ENCODE measurements around the gene KCNK13.

Gene KCNK13

GRCh38 chr14:90137807-90138206, 76.0 kb downstream of the KCNK13 start:
- no peak for DNase-seq

- DNase-seq, result no peak
These were observed 77.4 kb downstream of the KCNK13 start for GRCh38 chr14:90139199-90139598.

GRCh38 chr14:90140298-90140955, 78.6 kb downstream of the KCNK13 start:
- DNase-seq, result no peak

DNA sequence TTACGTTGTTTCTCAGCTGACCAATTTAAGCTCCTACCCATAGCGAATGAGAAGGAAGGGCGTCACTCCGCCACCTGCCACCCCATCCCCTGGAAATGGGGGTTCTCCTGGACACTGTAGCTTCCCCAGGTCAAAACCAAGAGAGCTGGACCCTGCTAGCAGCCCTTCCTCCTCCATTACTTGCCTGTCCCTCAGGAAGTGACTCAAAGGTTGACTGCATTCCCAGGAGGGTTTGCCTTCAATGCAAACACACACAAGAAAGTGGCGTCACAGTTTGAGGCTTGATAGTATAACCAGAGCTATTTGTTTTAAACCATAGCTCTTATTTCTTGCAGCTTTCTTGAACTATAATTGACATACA, 79.1 kb downstream of the KCNK13 start:
- DNase-seq, result no peak

DNA sequence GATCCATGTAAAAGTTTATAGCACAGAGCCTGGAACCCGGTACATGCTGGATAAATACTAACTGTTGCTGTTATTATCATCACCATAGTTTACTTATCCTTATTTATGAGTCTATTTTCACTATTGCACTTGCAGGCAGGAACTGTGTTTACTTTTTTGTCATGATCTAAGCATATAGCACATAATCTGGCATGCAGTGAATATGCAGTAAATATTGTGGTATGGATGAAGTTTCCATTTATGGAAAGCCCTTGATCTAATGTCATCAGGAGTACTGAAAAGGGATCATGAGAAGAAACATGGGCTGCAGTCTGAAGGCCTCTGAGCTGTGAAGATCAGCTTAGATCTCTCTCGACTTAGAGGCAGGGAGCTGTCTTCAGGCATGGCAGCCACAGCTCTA, 91.6 kb downstream of the KCNK13 start:
- no peak for DNase-seq

GRCh38 chr14:90154110-90154509, 92.3 kb downstream of the KCNK13 start:
- DNase-seq, result no peak

DNA sequence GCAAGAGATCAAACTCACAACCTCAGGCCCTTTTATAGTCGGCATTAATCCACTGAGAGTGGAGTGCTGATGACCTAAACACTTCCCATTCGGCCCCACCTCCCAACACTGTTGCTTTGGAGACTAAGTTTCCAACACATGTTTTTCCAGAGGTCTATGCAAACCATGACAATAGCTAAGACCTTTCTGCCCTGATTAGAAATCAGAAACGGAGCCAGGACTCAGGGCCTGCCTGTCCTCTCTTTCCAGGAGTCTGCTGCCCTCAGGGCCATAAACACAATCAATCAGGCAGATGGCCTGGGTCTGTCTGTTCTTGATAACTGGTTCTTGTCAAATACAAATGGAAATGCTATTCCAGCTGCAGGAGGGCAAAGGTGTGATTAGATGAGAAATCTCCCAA, 97.4 kb downstream of the KCNK13 start:
- DNase-seq, result no peak

DNA sequence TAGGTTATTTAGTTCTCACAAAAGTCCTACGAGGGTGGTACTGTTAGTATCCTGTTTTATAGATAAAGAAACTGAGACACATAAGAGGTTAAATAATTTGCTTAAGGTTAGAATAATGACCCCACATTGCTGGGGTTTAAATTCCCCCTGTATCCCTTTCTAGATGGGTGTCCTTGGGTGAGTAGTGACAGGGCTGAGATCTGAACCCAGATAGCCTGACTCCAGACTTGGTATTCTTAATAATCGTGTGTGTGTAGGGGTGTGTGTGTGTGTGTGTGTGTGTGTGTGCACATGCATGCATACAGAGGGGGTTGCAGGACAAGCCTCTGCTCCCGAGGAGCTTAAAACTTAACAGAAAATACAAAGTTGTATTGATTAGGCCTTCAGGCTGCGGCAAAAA, 97.9 kb downstream of the KCNK13 start:
- DNase-seq, result no peak

GRCh38 chr14:90161129-90161528, 99.3 kb downstream of the KCNK13 start:
- DNase-seq, result no peak

- DNase-seq, result no peak
These were observed 106.8 kb downstream of the KCNK13 start for GRCh38 chr14:90168425-90169105.

DNA sequence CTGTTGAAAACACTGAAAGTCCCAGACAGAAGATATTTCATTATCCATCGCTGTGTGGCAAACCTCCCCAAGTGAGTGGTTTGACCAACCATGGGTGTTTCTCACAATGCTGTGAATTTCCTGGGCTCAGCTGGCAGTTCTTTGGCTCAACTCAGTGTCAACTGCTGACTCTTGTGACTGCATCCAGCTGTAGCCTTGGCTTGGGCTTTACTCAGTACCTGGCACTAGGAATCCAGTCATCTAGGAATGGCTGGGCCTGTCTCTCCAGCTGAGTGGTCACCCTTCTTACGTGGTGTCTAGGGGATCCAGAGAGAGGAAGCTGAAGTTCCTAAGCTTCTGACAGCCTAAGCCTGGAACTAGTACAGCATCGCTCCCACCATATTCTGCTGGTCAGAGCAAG, 113.8 kb downstream of the KCNK13 start:
- no peak for DNase-seq

DNA sequence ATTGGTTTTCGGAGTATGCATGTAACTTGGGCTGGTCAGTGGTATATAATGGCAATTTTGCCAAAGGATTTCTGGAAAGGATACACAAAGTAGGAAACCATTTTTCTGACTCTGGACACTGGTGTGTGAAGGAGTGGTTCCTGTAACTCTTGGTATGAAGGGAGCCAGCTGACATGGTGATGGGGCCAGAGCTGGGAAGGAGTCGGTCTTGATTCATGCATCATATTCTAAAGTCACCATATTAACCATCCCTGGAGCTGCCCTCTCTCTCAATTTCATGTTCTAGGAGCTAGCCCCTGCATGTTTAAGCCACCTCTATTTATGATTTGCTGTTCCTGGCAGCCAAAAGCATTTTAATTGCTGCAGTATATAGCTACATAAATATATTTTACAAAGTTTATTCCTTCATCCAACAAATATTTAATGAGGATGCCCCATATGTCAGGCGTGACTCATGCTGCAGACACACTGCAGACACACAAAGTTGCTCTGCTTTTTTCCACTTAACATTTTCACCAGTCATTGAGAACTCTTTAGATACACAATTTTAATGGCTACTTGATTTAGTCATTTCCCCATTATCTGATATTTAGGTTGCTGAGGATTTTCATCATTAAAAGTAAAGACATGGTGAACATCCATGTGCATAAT, 115.9 kb downstream of the KCNK13 start:
- DNase-seq, result no peak

DNA sequence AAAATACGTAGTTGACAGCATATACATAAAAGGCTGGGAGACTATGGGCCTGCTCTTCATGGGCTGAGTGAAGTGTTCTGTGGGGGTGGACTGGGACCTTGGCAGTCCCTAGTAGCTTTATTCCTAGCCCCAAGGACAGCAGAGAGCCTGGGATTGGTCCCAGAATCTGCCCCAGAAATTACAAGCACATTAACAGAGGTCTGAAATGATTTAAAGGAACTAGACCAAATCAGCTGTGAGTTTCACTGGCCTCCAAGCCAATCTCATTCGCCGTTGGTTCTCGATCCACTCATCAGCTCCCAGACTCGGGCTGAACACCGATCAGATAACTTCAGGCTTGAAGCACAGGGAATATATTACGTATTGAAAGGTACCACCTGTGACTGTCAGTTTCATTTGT, 117.6 kb downstream of the KCNK13 start:
- no peak for DNase-seq

GRCh38 chr14:90179809-90180779, 118.3 kb downstream of the KCNK13 start:
- no peak for DNase-seq

- DNase-seq, result no peak
These were observed 122.3 kb downstream of the KCNK13 start for GRCh38 chr14:90184094-90184493.

GRCh38 chr14:90184571-90185266, 122.9 kb downstream of the KCNK13 start:
- no peak for DNase-seq

DNA sequence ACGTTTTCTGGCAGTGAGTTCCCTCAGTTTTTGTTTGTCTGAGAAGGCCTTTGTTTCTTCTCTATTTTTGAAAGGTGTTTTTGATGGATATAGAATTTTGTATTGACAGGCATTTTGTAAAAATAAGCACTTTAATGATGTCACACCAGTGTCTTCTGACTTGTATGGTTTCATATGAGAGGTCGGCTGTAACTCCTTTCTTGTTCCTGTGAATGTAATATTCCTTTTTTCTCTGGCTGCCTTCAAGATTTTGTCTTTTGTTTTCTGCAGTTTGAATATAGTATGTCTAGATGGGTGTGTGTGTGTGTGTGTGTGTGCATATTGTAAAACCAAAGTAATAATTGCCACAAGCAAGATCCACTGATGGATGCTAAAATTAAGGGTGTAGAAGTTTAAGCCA, 126.8 kb downstream of the KCNK13 start:
- no peak for DNase-seq

- DNase-seq, result no peak
These were observed 129.4 kb downstream of the KCNK13 start for GRCh38 chr14:90191154-90191553.

GRCh38 chr14:90191585-90191984, 129.8 kb downstream of the KCNK13 start:
- no peak for DNase-seq

DNA sequence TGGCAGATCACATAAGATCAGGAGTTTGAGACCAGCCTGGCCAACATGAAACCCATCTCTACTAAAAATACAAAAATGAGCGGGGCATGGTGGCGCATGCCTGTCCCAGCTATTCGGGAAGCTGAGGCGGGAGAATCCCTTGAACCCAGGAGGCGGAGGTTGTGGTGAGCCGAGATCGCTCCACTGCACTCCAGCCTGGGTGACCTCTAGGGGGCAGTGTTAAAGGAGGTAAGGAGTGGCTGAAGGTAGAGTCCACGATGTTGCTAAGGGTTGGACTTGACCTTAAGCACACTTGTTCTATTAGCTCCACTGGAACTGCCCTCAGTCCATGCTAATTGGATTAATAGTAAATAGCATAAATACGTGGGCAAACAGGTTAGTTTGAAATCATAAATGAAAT, 132.1 kb downstream of the KCNK13 start:
- no peak for DNase-seq

DNA sequence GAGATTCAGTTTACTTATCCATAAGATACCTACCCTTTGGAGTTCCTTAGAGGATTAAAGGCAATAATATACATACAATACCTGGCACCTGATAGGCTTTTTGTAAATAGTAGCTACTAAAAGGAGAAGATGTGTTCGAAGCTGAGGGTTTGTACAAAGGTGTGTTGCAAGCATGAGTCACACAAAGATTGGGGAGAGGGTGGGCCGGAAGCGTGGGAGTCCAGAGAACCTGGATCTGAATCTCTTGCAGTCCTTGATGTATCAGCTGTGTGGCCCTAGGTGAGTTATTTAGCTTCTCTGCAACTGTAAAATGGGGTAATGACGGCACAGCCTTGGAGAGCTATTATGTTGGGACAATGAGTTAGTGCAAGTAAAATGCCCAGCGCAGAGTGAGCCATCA, 132.9 kb downstream of the KCNK13 start:
- no peak for DNase-seq

DNA sequence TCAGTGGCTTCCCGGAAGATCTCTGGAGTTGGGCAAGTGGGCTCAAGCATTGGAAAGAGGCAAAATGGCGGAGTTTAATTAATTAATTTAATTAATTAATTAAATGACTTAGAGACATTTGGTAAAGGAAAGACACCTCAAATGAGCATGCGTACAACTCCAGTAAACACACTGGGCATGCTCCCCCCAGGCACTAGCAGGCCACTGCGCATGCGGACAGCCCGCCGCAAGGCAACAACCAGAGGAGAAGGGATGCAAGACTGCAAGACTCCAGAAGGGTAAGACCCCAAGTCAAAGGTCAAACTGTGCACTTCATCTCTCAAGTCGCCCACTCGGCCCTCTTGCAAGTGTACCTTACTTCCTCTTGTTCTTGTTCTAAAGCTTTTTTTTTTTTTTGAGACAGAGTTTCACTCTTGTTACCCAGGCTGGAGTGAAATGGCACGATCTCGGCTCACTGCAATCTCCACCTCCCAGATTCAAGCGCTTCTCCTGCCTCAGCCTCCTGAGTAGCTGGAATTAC, 136.8 kb downstream of the KCNK13 start:
- no peak for DNase-seq

Measured in SIG-M5 (cell line).